ENCODE results near the gene KIF6. TPM values are rescaled to one million over a fixed set of nuclear protein-coding genes. Genes with fewer than 3 reads are reported as not detected.
A peak's percentile ranks its signal among the peaks of the same experiment; 100 is the strongest.
"Not testable (repeated sequence)": the region's sequence is repeated elsewhere in the genome, so short reads cannot be mapped to it uniquely, and the experiment has no call there.

KIF6 gene
- total RNA-seq, 1 donor from 2014 or later, result 2.4 TPM

DNA sequence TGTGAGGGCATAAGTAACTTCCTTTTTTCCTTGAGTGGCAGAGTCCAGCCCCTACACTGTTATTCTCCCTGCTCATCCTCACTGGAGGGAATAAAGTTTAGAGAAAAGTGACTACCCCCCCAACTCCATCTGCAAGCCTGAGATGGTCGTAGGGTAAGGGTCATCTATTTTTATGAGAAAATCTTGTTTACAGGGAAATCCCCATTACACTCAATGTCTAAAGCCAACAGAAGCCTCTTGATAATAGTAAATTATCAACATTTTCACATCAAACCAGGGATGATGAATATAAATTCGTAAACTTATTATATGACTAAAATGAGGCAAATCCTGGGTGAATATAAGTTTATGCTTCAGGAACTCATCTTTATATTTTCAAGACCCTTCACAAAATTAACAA lies 228.8 kb downstream of the KIF6 start:
- DNase-seq, result no peak

- DNase-seq, result no peak
These were observed 229.6 kb downstream of the KIF6 start for GRCh38 chr6:39495640-39496039.

- DNase-seq, result no peak
These were observed 230.2 kb downstream of the KIF6 start for GRCh38 chr6:39494998-39495397.

DNA sequence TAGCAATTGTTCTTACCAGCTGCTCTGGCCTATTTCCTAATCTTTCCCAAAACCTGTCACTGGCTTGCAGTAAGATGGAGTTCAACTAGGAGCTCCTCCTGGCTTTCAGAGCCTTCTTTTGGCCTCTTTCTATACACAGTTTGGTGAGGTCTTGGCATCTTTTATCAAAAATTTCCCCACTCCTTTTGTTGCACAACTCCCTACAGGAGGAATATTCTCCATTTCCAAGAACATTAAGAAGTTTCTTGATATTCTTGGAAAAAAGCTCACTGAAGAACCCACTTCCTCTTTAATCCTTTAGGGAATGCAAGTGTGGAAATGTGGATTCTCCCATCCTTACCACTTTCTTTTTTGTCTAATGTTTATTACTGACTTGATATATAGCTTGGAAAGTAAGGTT lies 231.4 kb downstream of the KIF6 start:
- DNase-seq, result no peak

- DNase-seq, result no peak
These were observed 232.0 kb downstream of the KIF6 start for GRCh38 chr6:39493174-39493573.

- DNase-seq, result no peak
These were observed 235.1 kb downstream of the KIF6 start for GRCh38 chr6:39490108-39490507.

- DNase-seq, result no peak
These were observed 236.8 kb downstream of the KIF6 start for GRCh38 chr6:39488255-39488879.

DNA sequence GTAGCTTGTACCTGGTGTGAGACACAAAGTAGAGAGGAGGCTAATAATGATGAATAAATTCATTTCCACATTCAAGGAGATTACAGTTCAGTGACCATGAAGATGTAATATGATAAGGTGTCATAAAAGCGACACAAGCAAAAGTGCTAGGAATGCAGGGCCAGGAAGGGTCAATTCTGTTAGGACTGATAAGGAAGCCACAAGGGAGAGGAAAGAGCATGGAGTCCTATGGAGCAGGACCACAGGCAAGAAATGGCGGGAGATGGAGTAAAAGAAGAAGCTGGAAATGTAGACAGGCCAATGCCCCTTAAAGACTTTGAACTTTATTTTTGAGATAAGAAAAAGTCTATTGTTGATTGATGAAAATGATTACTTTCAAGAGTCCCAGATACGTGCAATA lies 240.9 kb downstream of the KIF6 start:
- DNase-seq, result no peak

DNA sequence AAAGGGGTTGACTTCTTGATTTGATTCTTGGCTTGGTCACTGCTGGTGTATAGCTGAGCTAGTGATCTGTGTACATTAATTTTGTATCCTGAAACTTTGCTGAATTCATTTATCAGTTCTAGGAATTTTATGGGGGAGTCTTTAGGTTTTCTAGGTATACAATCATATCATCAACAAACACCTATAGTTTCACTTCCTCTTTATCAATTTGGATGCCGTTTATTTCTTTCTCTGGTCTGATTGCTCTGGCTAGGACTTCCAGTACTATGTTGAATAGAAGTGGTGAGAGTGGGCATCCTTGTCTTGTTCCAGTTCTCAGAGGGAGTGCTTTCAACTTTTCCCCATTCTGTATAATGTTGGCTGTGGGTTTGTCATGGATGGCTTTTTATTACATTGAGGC lies 245.4 kb downstream of the KIF6 start:
- not testable (repeated sequence) for DNase-seq

DNA sequence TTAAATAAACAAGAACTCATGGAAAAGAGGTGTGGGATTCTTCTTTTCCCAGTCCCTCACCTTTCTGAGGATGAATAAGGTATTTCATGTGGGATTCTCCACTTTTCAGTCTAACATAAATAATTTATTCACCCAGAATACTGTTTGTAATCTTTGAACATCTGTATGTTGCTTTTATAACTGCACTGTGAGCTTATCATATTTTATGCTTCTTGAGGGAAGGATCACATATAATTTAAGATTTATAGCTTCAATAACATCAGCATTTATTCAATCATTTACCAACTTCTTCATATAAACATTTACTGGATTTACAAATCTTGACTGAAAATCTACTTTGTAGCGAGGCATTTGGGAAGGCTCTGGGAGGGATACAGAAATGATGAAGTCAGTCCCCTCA lies 248.5 kb downstream of the KIF6 start:
- DNase-seq, result no peak

- DNase-seq, result no peak
These were observed 249.1 kb downstream of the KIF6 start for GRCh38 chr6:39476151-39476550.

DNA sequence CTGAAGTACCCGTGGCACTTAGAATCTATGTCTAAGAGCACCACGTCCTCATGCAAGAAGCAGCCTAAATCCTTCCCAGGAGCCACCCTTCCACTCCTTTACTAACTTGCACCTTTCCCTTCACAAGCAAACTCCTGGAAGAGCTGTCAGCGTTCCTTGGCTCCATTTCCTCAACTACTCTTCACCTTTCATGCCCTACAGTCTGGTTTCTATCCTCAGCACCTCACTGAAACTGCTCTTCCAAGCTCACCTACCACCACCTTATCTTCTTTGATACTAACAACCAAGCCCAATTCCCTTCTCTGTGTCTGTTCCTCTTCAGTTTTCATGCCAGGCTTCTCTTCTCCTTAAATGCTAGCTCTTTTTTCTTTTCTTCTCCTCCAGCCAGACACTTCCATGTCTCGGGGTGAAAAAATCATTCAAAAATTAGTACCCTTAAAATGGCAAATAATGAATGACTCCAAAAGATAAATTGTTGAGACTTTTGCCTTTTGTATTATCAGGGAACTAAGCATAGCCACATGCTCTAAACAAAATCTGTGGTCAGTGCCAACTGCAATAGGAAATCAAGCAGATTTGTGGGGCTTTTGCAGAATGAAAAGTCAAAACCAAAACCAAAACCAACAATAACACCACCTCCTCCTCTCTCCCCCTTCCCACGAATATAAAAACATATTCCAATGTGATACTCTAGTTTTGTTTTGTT lies 253.1 kb downstream of the KIF6 start:
- DNase-seq, result no peak

DNA sequence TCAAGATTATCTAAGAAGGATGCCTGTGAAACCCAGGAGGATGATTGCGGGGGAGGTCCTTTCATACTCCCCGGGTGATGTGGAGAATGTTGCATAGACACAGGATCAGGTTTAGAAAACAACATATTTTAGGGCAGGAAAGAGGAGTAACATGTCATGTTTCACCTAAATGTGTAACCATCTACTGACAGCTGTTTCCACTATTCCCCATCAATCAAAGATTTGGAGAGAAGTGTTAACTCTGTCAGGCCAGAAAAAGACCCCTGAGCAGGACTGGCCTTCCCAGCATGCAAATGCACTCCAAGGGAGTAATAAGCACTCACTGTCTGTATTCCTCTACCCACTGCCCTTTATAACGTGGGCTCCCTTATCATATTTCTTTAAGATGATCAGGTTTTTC lies 254.7 kb downstream of the KIF6 start:
- peak; percentile 17 for DNase-seq

GRCh38 chr6:39468385-39468784 lies 256.8 kb downstream of the KIF6 start:
- no peak for DNase-seq

GRCh38 chr6:39466631-39467030 lies 258.6 kb downstream of the KIF6 start:
- no peak for DNase-seq

DNA sequence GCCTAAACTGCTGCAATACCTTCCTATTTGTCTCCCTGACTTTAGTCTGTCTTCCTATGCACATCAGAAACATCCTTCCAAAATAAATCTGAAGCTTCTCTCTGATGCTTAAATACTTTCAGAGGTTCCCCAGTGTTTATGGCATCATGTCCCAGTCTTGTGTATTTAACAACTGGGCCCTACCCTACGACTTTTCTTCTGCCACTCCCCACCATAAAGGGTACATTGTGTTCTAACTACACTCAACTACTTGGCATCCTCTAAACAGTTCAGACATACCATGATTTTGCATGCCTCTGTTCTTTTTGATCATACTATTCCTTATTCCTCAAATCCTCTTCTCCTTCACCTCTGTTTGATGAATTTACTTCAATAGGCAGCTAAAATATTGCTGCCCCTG lies 259.7 kb downstream of the KIF6 start:
- no peak for DNase-seq

DNA sequence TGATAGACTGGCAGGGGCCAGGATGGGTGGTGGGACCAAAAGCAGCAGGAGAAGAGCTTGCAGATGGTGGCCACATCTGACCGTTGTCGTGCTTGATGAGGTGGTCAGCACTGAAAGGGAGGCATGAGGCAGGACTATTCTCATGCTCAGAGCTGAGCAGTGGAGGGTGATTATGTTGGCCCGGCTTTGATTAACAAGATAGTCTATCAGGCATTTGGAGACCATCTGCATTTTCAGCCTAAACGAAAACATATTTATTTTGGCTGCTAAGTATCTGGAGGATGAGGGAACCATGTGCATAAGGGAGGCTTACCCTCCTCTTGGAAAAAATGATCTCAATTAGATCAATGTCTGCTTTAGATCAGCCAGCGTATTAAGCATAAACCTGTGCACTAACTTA lies 261.1 kb downstream of the KIF6 start:
- no peak for DNase-seq

DNA sequence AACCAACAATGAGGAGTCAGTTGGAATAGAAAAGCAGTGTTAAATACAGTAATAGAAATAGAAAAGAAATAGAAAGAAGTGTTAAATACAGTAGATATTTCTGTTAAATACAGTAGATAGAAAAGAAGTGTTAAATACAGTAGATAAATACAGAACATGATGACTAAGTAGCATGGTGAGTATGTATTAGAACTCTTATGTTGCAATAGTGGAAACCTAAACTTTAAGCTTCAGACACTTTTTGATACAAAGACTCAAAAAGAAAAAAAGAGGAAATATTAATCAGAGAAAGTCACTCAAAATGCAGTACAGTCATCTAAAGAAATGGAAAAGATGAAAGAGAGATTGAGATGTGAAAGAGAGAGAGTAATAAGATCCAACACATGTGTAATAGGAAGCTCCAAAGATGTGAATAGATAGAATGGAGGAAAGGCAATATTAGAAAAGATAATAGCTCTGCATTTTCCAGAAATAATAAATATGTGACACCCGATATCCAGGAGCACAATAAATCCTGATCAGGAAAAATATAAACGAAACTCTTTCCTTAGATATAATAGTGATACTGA lies 271.2 kb downstream of the KIF6 start:
- DNase-seq, result no peak

GRCh38 chr6:39453241-39453640 lies 272.0 kb downstream of the KIF6 start:
- no peak for DNase-seq

- DNase-seq, result no peak
These were observed 272.7 kb downstream of the KIF6 start for GRCh38 chr6:39452306-39453145.

DNA sequence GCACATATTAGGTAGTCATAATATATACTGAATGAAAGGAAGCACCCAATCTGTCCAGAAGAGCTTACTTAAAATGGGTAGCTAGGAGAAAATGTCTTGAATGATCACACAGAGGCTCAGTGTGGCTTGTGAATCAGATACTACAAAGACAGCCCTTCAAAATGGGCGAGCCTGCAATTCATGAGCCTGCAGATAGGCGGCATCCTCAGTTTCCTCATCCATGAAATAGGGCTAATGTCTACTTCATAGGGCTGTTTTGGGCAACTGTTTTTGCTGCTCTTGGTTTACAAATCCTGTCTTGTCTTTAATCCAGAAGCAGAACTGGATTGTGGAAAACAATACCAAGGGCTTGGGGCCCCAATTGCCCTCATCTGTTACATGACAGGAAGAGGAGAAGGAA lies 273.4 kb downstream of the KIF6 start:
- no peak for DNase-seq

GRCh38 chr6:39449022-39449421 lies 276.2 kb downstream of the KIF6 start:
- no peak for DNase-seq

- DNase-seq, result no peak
These were observed 278.3 kb downstream of the KIF6 start for GRCh38 chr6:39446909-39447308.

Measured in tongue (tissue), 2 donors.